Measurements from ENCODE around the gene GOLIM4.
"Not testable (repeated sequence)": the region's sequence is repeated elsewhere in the genome, so short reads cannot be mapped to it uniquely, and the experiment has no call there.

GOLIM4 gene

GRCh38 chr3:168072323-168072650 lies 23.4 kb downstream of the GOLIM4 start:
- DNase-seq (ENCODE audit: low read depth), result no peak

- no peak for DNase-seq (ENCODE audit: low read depth)
These were observed 24.0 kb downstream of the GOLIM4 start for GRCh38 chr3:168071591-168072322.

- DNase-seq (ENCODE audit: low read depth), result no peak
These were observed 24.8 kb downstream of the GOLIM4 start for GRCh38 chr3:168070919-168071318.

- no peak for DNase-seq (ENCODE audit: low read depth)
These were observed 27.4 kb downstream of the GOLIM4 start for GRCh38 chr3:168068346-168068745.

GRCh38 chr3:168066882-168067281 lies 28.8 kb downstream of the GOLIM4 start:
- DNase-seq (ENCODE audit: low read depth), result no peak

- DNase-seq (ENCODE audit: low read depth), result no peak
These were observed 30.2 kb downstream of the GOLIM4 start for GRCh38 chr3:168065569-168065968.

GRCh38 chr3:168063122-168063521 lies 32.6 kb downstream of the GOLIM4 start:
- DNase-seq (ENCODE audit: low read depth), result no peak

GRCh38 chr3:168062679-168063078 lies 33.0 kb downstream of the GOLIM4 start:
- DNase-seq (ENCODE audit: low read depth), result no peak

GRCh38 chr3:168061332-168061996 lies 34.3 kb downstream of the GOLIM4 start:
- DNase-seq (ENCODE audit: low read depth), result no peak

- no peak for DNase-seq (ENCODE audit: low read depth)
These were observed 35.4 kb downstream of the GOLIM4 start for GRCh38 chr3:168060317-168060716.

GRCh38 chr3:168058481-168058880 lies 37.2 kb downstream of the GOLIM4 start:
- DNase-seq (ENCODE audit: low read depth), result no peak

- DNase-seq (ENCODE audit: low read depth), result not testable (repeated sequence)
These were observed 39.1 kb downstream of the GOLIM4 start for GRCh38 chr3:168056398-168057230.

GRCh38 chr3:168054447-168054846 lies 41.3 kb downstream of the GOLIM4 start:
- DNase-seq (ENCODE audit: low read depth), result no peak

- DNase-seq (ENCODE audit: low read depth), result no peak
These were observed 42.6 kb downstream of the GOLIM4 start for GRCh38 chr3:168053115-168053514.

- no peak for DNase-seq (ENCODE audit: low read depth)
These were observed 43.2 kb downstream of the GOLIM4 start for GRCh38 chr3:168052515-168052914.

GRCh38 chr3:168051531-168052471 lies 43.9 kb downstream of the GOLIM4 start:
- DNase-seq (ENCODE audit: low read depth), result no peak

- no peak for DNase-seq (ENCODE audit: low read depth)
These were observed 44.7 kb downstream of the GOLIM4 start for GRCh38 chr3:168051070-168051469.

GRCh38 chr3:168049367-168049974 lies 46.3 kb downstream of the GOLIM4 start:
- no peak for DNase-seq (ENCODE audit: low read depth)

- DNase-seq (ENCODE audit: low read depth), result no peak
These were observed 47.1 kb downstream of the GOLIM4 start for GRCh38 chr3:168048414-168049330.

GRCh38 chr3:168047936-168048335 lies 47.8 kb downstream of the GOLIM4 start:
- no peak for DNase-seq (ENCODE audit: low read depth)

Measured in activated T-helper 9 cell treated with anti-CD3 and anti-CD28 coated beads, Interleukin-2, amount 50 U/mL, for 16 hours (primary cell).